Measurements from ENCODE around the gene CLDN2. TPM values are rescaled to one million over a fixed set of nuclear protein-coding genes. Genes with fewer than 3 reads are reported as not detected.

Gene CLDN2
- total RNA-seq, 2 experiments from 2014 or later, result not detected

DNA sequence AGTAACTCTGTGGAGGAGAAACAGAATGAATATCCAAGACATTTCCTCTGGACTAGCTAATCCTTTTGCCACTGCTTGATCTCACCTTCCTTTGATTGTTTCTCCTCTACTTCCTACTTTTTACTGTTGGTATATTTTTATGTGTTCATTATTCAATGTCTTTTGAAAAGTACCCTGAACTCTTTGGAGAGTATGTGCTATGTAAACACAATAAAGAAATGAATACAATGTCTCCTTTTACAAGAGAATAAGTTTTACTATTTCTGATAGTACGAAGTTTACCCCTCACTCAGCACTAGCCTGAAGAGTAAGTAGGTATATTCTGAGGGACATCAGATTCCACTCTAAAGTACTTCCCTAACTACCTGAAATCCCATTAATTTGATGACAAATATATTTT lies 19.9 kb downstream of the CLDN2 start:
- no peaks in the 10 kb centered on the region for H3K79me2 ChIP-seq (ENCODE audit: insufficient read depth, low read depth, low read length)
- no peaks in the 10 kb centered on the region for H3K9me3 ChIP-seq (ENCODE audit: low read length)
- H3K27ac ChIP-seq (ENCODE audit: low read depth, low read length, poor library complexity, severe bottlenecking), result no peak overlapping the region
- no peak for DNase-seq (ENCODE audit: low spot score)
- H3K4me3 ChIP-seq (ENCODE audit: low read depth, low read length, poor library complexity, severe bottlenecking), result no peak overlapping the region
- ChIA-PET POLR2A (no interaction called here), CTCF (ENCODE audit: unreplicated experiment) (no interaction called here)
- H3K4me2 ChIP-seq (ENCODE audit: low read length), result no peak overlapping the region
- H2AFZ ChIP-seq (ENCODE audit: low read length), result no peak overlapping the region
- no peaks in the 10 kb centered on the region; the same call in 1 of the 2 replicates for H3K36me3 ChIP-seq (ENCODE audit: insufficient read depth, low read length)
- H3K4me1 ChIP-seq (ENCODE audit: insufficient read depth, low read length, poor library complexity, severe bottlenecking), result no peaks in the 10 kb centered on the region
- H4K20me1 ChIP-seq (ENCODE audit: insufficient read depth, low read length), result no peaks in the 10 kb centered on the region
- H3K9me2 ChIP-seq (ENCODE audit: insufficient read depth, low read length), result no peaks in the 10 kb centered on the region
- TF ChIP-seq, protein P1, sequence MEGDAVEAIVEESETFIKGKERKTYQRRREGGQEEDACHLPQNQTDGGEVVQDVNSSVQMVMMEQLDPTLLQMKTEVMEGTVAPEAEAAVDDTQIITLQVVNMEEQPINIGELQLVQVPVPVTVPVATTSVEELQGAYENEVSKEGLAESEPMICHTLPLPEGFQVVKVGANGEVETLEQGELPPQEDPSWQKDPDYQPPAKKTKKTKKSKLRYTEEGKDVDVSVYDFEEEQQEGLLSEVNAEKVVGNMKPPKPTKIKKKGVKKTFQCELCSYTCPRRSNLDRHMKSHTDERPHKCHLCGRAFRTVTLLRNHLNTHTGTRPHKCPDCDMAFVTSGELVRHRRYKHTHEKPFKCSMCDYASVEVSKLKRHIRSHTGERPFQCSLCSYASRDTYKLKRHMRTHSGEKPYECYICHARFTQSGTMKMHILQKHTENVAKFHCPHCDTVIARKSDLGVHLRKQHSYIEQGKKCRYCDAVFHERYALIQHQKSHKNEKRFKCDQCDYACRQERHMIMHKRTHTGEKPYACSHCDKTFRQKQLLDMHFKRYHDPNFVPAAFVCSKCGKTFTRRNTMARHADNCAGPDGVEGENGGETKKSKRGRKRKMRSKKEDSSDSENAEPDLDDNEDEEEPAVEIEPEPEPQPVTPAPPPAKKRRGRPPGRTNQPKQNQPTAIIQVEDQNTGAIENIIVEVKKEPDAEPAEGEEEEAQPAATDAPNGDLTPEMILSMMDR (conservative IDR thresholded peaks at IDR 0.05; ENCODE audit: low read length), result no peak
- no peak for TF ChIP-seq EZH2phosphoT487 (IDR thresholded peaks at IDR 0.05; ENCODE audit: borderline replicate concordance, low read depth, low read length)
- BruUV-seq (replicated peaks), result no TSS peak
- intact Hi-C loops (cut with micrococcal nuclease; ENCODE audit: unreplicated experiment), result no loop called here

DNA sequence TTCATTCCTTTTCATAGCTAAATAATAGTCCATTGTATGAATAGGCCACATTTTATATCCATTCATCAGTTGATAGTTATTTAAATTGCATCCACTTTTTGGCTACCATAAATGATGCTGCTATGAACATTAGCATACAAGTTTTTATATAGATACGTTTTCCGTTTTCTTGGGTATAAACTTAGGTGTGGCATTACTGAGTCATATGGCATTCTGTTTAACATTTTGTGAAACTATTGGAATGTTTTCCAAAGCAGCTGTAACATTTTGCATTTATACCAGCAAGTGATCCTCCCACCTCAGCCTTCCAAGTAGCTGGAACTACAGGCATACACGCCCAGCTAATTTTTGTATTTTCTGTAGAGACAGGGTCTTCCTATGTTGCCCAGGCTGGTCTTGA lies 26.3 kb downstream of the CLDN2 start:
- Histone ChIP-seq H3K4me2 (ENCODE audit: low read length) (no peak overlapping the region), H3K27ac (ENCODE audit: low read depth, low read length, poor library complexity, severe bottlenecking) (no peak overlapping the region), H3K9me3 (ENCODE audit: low read length) (no peaks in the 10 kb centered on the region), H3K4me3 (ENCODE audit: low read depth, low read length, poor library complexity, severe bottlenecking) (no peak overlapping the region), H4K20me1 (ENCODE audit: insufficient read depth, low read length) (no peaks in the 10 kb centered on the region), H3K36me3 (ENCODE audit: insufficient read depth, low read length) (no peaks in the 10 kb centered on the region; the same call in 1 of the 2 replicates), H3K4me1 (ENCODE audit: insufficient read depth, low read length, poor library complexity, severe bottlenecking) (no peaks in the 10 kb centered on the region), H3K79me2 (ENCODE audit: insufficient read depth, low read depth, low read length) (no peaks in the 10 kb centered on the region), H3K9me2 (ENCODE audit: insufficient read depth, low read length) (no peaks in the 10 kb centered on the region), H2AFZ (ENCODE audit: low read length) (no peak overlapping the region)
- BruUV-seq (replicated peaks), result no TSS peak
- intact Hi-C loops (cut with micrococcal nuclease; ENCODE audit: unreplicated experiment), result no loop called here
- POLR2A ChIA-PET, result interaction anchor here (0.7 kb wide), 1 partner anchor 1668 kb away, joined by 3 read pairs; no protein-coding TSS in a partner anchor
- TF ChIP-seq EZH2phosphoT487 (IDR thresholded peaks at IDR 0.05; ENCODE audit: borderline replicate concordance, low read depth, low read length), result no peak
- TF ChIP-seq, protein P1 (conservative IDR thresholded peaks at IDR 0.05; ENCODE audit: low read length), result no peak
- CTCF ChIA-PET (ENCODE audit: unreplicated experiment), result no interaction called here
- DNase-seq (ENCODE audit: low spot score), result no peak

DNA sequence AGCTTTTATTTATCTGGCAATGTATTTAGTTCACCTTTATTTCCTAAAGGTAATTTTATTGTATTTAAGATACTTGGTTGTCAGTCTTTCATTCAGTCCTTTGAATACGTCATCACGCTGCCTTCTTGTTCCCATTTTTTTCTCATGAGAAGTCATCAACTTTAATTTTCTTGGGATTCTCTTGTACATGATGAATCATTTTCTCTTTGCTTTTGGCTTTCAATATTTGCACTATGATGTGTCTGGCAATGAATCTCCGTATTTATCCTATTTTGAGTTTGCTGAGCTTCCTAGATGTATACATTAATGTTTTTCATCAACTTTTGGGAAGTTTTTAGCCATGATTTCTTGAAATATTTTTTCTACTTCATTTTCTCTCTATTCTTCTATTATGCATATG lies 28.4 kb downstream of the CLDN2 start:
- DNase-seq (ENCODE audit: low spot score), result no peak
- Histone ChIP-seq H2AFZ (ENCODE audit: low read length) (no peak overlapping the region), H3K9me2 (ENCODE audit: insufficient read depth, low read length) (no peaks in the 10 kb centered on the region), H3K36me3 (ENCODE audit: insufficient read depth, low read length) (peaks cover 5% of the 10 kb centered on the region; the same call in 1 of the 2 replicates), H3K79me2 (ENCODE audit: insufficient read depth, low read depth, low read length) (no peaks in the 10 kb centered on the region), H3K27ac (ENCODE audit: low read depth, low read length, poor library complexity, severe bottlenecking) (no peak overlapping the region), H4K20me1 (ENCODE audit: insufficient read depth, low read length) (no peaks in the 10 kb centered on the region), H3K4me3 (ENCODE audit: low read depth, low read length, poor library complexity, severe bottlenecking) (no peak overlapping the region), H3K9me3 (ENCODE audit: low read length) (no peaks in the 10 kb centered on the region), H3K4me2 (ENCODE audit: low read length) (no peak overlapping the region), H3K4me1 (ENCODE audit: insufficient read depth, low read length, poor library complexity, severe bottlenecking) (no peaks in the 10 kb centered on the region)
- no TSS peak for BruUV-seq (replicated peaks)
- POLR2A ChIA-PET, result no interaction called here
- CTCF ChIA-PET (ENCODE audit: unreplicated experiment), result no interaction called here
- TF ChIP-seq, protein P1 (conservative IDR thresholded peaks at IDR 0.05; ENCODE audit: low read length), result no peak
- no peak for TF ChIP-seq EZH2phosphoT487 (IDR thresholded peaks at IDR 0.05; ENCODE audit: borderline replicate concordance, low read depth, low read length)
- intact Hi-C loops (cut with micrococcal nuclease; ENCODE audit: unreplicated experiment), result no loop called here
